GM23338 (cell line): ENCODE data around the gene BLACAT1.

ENCODE experiments used
- CTCF ChIP-seq, 2 experiments: fragments of 200-600 bp in 1 of 2; sonication (generic) in 1 of 2; conservative IDR thresholded peaks; 2 replicates each; pipeline versions ENCODE4 v1.5.1 to v1.6.1; 2016 to 2017; ENCODE audit warnings: antibody characterized with exemption in 2 of 2, low read depth in 2 of 2, mild to moderate bottlenecking in 2 of 2, moderate library complexity in 1 of 2
- TF ChIP-seq, protein P1 (sequence below): IDR thresholded peaks from one replicate; pipeline ENCODE4 v1.6.1; 2018; ENCODE audit warnings: antibody characterized with exemption; ENCODE audit not compliant: unreplicated experiment

DNA sequence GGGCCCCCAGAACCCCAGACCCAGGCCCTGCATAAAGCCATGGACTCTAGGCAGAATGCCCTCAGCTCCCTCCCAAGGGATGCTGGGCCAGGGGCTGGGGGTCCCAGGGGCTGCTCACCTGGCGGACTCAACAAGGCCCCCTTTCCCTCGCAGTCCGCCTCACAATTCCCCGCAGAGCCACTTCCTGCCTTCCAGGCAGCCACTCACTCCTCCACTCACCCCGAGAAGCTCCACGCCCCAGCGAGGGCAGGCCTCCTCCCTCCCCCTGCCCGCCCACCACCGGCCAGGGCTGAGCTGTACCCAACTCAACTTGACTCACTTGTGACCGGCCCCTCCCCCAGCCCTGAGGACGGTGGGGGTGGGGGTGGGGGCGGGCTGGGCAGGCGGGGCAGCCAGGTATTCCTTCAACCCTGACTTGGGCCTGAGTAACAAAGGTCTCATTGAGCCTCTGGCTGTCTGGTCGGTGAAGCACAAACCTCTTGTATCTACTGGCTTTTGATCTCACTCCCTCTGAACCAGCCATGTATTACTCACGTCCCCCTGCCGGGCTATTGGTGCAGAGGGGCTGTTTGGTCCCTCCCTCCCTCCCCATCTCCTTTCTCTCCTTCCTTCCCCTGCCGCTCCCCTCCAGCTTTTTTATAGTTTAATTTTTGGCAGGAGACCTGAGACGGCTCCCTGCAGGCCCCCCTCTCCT lies 5.9 kb downstream of the BLACAT1 start:
- TF ChIP-seq CTCF (conservative IDR thresholded peaks at IDR 0.05; ENCODE audit: low read depth in 2 of 2), result no peak
- TF ChIP-seq, protein P1, sequence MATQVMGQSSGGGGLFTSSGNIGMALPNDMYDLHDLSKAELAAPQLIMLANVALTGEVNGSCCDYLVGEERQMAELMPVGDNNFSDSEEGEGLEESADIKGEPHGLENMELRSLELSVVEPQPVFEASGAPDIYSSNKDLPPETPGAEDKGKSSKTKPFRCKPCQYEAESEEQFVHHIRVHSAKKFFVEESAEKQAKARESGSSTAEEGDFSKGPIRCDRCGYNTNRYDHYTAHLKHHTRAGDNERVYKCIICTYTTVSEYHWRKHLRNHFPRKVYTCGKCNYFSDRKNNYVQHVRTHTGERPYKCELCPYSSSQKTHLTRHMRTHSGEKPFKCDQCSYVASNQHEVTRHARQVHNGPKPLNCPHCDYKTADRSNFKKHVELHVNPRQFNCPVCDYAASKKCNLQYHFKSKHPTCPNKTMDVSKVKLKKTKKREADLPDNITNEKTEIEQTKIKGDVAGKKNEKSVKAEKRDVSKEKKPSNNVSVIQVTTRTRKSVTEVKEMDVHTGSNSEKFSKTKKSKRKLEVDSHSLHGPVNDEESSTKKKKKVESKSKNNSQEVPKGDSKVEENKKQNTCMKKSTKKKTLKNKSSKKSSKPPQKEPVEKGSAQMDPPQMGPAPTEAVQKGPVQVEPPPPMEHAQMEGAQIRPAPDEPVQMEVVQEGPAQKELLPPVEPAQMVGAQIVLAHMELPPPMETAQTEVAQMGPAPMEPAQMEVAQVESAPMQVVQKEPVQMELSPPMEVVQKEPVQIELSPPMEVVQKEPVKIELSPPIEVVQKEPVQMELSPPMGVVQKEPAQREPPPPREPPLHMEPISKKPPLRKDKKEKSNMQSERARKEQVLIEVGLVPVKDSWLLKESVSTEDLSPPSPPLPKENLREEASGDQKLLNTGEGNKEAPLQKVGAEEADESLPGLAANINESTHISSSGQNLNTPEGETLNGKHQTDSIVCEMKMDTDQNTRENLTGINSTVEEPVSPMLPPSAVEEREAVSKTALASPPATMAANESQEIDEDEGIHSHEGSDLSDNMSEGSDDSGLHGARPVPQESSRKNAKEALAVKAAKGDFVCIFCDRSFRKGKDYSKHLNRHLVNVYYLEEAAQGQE, result no peak
